NCI-H1436 (cell line): Measurements from ENCODE around the gene NCKAP5.
A peak's percentile ranks its signal among the peaks of the same experiment; 100 is the strongest.

ENCODE experiments used
- DNase-seq: peaks from one replicate; lab custom pipeline; 2025; lab: John Stamatoyannopoulos, UW

The NCKAP5 gene

GRCh38 chr2:133333181-133333580 is 235.1 kb downstream of the NCKAP5 start:
- DNase-seq: no peak

- DNase-seq: peak; percentile 40
Observed at GRCh38 chr2:133331436-133331835, 236.8 kb downstream of the NCKAP5 start.

GRCh38 chr2:133326652-133327397 is 241.4 kb downstream of the NCKAP5 start:
- no peak for DNase-seq

- no peak for DNase-seq
Observed at GRCh38 chr2:133324150-133324561, 244.1 kb downstream of the NCKAP5 start.

- DNase-seq: no peak
Observed at GRCh38 chr2:133322909-133323308, 245.4 kb downstream of the NCKAP5 start.

- no peak for DNase-seq
Observed at GRCh38 chr2:133317178-133317577, 251.1 kb downstream of the NCKAP5 start.

- DNase-seq: no peak
Observed at GRCh38 chr2:133316557-133316956, 251.7 kb downstream of the NCKAP5 start.

- no peak for DNase-seq
Observed at GRCh38 chr2:133315280-133315679, 253.0 kb downstream of the NCKAP5 start.

GRCh38 chr2:133314795-133315194 is 253.5 kb downstream of the NCKAP5 start:
- DNase-seq: no peak

- DNase-seq: no peak
Observed at GRCh38 chr2:133312038-133312729, 256.1 kb downstream of the NCKAP5 start.

GRCh38 chr2:133306236-133306635 is 262.0 kb downstream of the NCKAP5 start:
- DNase-seq: no peak

GRCh38 chr2:133304344-133304743 is 263.9 kb downstream of the NCKAP5 start:
- no peak for DNase-seq

- no peak for DNase-seq
Observed at GRCh38 chr2:133303150-133303549, 265.1 kb downstream of the NCKAP5 start.

- DNase-seq: no peak
Observed at GRCh38 chr2:133296401-133296800, 271.9 kb downstream of the NCKAP5 start.

GRCh38 chr2:133293544-133294353 is 274.5 kb downstream of the NCKAP5 start:
- peak; percentile 75 for DNase-seq

GRCh38 chr2:133292259-133292658 is 276.0 kb downstream of the NCKAP5 start:
- DNase-seq: no peak

- no peak for DNase-seq
Observed at GRCh38 chr2:133287709-133288108, 280.6 kb downstream of the NCKAP5 start.

GRCh38 chr2:133286326-133286922 is 281.8 kb downstream of the NCKAP5 start:
- no peak for DNase-seq

- DNase-seq: no peak
Observed at GRCh38 chr2:133273031-133273430, 295.2 kb downstream of the NCKAP5 start.

- DNase-seq: no peak
Observed at GRCh38 chr2:133271105-133271504, 297.2 kb downstream of the NCKAP5 start.

- DNase-seq: no peak
Observed at GRCh38 chr2:133270550-133270949, 297.7 kb downstream of the NCKAP5 start.

GRCh38 chr2:133266926-133267590 is 301.2 kb downstream of the NCKAP5 start:
- no peak for DNase-seq
